HG03575 (cell line): ENCODE results near the gene ZEB1.

Experiments
- ATAC-seq: cut with Tn5 transposase; IDR thresholded peaks from one replicate; pipeline ENCODE4 v1.9.1; 2021; ENCODE audit not compliant: unreplicated experiment, insufficient number of reproducible peaks, low FRiP score; ENCODE audit errors: extremely low read depth

ZEB1 gene

DNA sequence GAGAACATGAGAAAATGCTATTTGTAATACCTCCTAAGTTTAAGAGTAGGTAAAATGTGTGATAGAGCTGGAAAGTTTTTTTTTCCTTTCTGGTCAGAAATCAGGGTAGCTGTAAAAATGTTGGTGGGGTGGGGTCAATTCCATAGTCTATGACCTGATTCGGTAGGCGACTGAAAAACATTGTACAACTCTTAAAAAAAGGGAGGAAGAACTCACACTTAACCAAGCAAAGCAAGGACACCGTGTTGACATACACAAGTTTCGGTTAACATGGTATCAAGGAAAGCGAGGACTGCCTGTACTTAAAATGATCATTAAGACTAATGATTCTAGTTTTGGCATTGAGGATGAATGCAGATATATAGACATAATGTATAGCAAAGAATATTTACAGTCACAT lies 1.8 kb upstream of the ZEB1 start:
- no peak for ATAC-seq

DNA sequence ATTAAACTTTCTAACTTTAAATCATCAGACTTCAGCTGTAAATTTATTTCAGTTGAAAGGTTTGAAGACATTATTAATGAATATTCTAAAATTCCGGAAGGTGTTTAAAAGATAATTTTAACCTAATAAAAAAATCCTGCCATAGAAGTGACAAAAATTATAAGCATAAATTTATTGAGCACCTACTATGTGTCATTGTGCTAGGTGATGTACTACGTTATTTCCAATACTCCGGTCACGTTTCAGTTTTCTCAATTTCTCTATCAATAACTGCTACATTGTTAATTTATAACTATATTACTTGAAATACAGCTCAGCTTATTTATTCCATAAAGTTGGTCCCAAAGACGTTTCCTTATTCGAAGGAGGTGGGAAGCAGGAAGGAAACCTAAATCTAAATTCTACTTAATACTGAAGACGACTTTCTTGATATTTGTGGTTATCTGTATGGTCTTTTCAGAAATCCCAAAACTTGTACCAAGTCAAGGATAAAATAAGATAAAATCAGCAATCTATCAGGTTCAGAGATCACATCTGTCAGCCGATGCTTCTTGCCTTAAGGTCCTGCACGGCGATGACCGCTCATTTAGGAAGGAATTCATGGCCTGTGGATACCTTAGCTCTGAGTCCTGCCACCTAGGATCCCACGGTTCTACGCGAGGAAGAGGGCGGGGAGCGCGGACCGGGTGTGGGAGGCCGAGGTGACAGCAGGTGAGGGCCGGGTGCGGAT lies 1.2 kb upstream of the ZEB1 start:
- ATAC-seq: no peak

DNA sequence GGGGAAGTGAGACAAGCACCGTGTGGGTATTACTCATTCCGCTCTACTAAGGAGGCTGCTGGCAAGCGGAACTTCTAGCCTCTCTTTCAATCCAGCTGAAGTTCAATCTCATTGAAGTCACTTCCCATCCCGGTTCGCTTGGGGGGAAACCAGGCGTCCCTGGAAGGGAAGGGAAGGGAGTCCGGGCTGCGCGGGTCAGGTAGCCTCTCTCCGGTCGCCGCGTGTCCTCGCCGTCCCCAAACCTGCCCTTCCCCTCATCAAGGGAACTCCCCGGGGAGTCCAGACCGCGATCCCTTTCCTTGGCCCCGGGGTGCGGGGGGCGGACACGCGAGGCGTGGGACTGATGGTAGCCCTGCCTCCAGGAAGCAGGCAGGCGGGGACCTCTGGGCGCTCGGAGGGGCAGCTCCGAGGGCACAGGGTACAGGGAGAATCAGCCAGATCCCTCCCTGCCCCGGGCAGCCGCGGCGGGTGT lies 598 bp upstream of the ZEB1 start:
- ATAC-seq: no peak

DNA sequence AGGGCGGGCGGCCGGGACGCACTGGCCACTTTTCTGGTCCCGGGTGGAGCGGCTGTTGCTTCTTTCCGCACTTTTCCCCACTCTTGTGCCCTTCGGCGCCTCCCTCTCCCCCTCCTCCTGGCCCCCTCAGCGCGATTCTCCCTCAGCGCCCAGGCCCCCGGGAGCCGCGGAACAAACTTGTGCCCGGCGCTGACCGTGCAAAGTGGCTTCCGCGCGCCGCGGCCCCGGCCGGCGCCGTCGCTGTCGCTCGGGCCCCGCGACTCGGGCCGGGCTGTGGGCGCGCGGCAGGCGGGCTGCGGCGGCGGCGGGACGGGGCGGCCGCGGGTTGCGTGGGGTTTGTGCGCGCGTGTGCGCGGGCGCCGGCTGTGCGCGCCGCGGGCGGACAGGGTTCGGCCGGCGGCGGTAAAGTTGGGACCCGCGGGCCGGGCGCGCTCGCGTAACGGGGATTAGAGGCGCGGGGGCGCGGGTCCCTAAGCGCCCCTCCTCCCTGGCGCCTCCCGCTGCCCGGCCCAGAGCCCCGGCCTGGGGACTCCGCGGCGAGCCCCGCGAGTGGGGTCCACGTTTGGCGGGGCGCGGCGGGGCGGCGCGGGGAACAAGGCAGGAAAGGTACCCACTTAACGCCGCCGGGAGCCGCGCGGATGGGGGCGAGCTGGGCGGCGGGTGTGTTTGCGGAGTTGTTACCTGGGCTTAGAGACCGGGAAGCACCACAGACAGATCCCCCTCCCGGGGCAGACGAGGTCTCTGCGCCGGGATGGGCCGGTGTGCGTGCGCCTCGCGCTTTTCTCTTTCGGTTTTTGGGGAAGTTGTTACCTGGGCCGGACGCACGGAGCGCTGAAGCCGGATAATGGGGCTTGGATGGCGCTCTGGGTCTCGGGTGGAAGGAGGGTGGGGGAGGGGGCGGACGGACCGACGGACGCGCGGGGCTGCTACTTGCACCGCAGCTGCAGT lies 860 bp downstream of the ZEB1 start:
- no peak for ATAC-seq

DNA sequence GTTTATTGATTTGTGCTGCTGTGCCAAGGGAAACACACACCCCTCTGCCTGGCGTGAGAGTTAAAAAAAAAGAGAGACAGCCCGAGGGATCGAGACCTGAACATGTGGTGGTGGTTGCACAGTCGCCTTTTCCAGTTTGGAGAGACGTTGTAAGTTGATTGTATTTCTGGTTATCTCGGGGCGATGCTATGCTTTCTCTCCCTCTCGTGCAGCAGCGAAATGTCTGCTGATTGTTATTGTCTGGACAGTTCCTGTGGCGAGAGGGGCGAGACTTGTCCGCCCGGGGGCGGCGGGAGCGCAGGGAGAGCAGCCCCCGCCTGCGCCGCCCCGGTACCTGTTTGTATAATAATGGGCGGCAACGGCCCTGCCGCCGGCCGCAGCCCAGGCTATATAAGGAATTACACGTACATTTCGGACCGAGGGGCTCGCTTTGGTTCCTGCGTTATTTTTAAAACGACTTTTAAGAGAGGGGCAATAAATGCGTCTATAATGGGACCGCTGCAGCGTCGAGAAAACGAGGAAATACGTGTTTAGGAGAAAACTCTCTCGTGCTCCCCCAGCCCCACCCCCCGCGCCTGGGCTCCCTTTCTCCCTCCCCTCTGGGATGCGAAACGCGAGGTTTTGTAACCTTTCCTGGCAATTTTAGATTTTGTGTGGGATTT lies 1.7 kb downstream of the ZEB1 start:
- no peak for ATAC-seq

DNA sequence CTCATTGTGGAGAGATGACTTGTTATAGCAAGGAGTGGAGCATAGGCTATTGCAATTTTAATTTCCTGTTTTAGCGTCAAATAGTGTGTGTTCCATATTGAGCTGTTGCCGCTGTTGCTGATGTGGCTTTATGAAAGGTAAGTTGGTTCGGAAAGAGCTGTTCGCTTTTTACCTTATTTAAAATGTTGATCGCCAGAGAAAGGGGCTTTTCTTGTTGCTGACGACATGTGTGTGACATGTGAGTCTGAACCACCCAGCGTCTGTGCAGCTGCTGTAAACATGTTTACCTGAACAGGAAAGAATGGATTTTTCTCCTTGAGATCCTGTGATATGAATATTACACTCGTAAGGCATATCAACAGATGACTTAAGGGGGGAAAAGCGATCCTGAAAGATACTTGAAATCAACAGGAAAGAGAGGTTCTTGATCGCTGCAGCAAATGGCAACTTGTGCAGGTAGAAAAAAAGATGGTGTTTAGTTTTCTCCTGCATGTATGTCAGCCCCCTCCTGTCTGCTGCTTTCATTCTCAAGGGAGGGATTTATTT lies 2.5 kb downstream of the ZEB1 start:
- no peak for ATAC-seq

DNA sequence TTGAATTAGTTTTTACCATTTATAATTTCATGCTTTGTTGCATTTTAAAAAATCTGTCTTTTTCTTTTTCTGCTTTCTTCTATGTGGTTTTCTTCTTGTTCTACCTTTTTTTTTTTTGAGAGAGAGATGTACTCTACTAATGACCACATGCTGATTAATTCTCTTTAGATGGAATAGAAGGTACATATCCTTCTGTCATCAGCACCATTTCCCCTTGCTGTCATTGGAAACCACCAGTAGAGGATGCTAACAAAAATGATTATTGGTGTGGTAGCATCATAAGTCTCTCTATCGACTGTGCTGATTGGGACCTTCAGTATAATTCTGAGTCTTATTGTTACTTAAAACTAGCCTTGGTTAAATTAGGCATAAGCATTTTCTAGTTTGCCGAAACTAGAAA lies 3.6 kb downstream of the ZEB1 start:
- ATAC-seq: no peak

DNA sequence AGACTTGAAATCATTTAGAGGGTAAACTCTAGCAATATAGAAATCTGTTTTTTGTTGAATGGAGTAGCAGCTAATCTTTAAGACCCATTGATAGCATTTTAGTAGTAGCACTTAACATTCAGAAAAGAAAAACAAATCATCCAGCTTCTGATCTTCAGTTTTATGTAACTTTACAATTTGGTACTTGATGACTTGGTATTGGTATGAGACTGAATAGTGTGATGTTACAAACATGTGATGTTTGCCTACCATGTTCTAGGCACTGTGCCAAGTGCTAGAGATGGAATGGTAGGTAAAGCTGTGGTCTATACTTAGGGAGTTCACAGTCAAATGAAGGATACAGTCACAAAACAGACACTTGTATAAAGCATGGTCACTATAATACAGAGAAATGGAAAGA lies 21.3 kb downstream of the ZEB1 start:
- no peak for ATAC-seq

DNA sequence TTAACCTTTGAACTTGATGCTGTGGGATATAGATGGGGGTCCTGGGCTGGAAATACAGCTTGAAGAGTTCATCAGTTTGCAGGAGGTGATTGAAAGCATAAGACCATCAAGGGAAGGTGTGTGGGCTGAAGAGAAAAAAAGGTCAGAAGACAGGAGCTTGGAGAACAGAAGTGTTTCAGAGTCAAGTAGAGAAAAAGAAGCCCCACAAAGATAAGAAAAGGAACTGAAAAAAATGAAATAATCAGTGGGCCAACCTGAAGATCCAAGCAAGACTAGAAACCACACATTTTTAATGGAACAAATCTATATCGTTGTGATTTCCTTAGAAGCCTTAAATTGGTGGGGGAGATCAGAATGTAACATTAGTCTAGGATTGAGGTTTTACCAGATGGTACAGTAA lies 22.5 kb downstream of the ZEB1 start:
- ATAC-seq: no peak

DNA sequence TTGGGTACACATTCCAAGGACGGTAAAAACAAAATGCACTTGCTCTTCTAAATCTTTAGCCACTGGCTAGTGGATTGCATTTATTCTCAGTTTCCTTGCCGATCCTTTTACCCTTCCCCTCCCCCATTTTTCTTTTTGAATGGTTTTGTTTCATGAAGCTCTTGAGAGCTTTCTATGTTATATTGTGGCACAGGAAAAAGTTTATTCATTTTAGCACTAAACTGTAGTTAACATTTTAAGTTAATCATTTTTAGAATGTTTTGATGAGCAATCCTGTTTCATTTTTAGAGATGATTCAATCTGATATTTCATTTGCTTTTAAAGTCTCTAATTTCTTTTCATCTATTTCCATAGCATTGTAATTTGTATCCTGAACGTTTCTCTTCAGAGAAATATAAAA lies 24.0 kb downstream of the ZEB1 start:
- no peak for ATAC-seq

DNA sequence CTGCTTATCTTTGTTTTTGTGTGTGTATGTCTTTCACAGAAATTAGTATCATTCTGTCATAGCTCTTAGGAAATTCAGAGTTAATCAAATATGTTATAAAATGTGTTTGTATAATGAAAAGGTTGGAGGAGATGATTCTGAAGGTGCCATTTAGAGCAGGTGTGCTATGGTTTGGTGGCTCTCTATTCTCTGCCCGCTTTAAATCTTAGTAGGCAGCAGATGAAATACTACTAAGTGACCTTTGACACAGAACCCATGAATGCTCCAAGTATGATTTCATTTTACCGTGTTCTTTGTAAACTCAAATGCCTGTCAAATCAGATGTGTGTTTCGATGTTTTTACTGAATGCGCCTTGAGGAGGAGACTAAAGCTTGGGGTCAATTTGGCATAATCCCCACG lies 24.5 kb downstream of the ZEB1 start:
- ATAC-seq: no peak

DNA sequence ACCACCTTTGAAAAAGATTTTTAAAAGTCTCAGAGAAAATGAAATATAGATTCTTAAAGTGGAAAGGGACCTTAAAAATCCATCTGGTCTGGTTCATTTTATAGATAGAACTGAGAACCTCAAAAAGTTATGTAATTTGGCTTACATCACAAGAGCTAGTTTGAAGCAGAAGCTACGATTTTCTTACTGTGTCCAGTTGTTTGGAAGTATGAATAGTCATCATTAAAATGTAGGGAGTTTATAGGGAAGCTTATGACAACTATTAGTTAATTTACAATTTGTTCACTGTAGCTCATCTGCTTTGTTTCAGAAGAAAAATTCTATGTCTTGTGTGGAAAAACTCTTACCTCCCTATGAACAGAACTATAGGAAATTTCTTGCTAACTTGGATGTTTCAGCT lies 26.9 kb downstream of the ZEB1 start:
- ATAC-seq: no peak

DNA sequence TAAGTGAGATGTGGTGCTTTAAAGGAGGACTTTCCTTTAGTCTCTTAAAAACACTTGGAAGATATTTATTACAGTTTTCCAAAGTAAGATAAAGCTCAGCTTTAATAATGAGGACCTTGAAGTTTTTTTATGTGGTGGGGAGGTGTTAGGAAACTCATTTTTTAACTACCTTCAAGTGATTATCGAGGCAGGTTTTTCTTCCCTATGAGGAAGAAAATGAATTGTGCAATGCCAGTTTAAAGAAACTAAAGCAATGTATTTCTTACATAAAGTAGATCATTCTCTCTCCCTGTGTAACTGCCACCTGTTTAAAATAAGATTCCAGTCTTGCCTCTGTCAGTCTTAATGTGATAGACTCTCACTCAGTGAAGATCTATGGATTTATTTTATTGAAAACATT lies 27.9 kb downstream of the ZEB1 start:
- ATAC-seq: no peak

DNA sequence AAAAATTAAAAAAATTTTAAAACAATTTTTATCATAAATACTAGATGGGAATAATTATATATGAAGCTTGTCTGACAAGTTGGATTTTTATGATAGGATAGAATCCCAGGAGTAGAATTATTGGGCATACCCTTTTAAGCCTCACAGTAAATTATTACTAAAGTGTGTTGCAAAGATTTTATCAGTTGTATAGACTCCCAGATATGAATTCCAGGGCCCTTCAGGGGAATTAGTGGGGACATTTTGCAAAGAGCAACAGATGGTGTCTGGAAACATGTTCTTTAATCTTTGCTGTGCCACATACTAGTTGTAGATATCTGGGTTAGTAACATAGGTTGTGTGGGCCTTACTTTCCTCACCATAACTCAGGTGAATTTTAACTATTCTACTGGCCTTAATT lies 28.7 kb downstream of the ZEB1 start:
- ATAC-seq: no peak

DNA sequence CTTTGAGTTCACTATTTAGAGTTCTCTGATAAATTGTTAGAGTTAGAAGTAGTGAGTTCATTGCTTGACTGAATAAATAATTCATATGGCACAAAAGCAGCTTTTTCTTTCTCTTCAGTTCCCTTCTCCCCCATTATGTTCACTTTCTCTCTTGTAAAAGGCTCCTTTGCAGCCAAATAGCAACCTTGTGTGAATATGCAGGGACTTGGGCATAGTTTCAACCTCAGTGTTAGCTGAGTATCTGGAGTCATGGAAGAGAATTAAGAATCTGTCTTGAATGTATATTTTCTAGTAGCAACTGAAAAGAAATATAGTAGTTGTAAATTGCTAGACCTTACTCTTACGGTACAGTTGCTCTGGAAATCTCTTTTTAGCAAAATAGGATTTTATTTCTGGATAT lies 31.9 kb downstream of the ZEB1 start:
- ATAC-seq: no peak

DNA sequence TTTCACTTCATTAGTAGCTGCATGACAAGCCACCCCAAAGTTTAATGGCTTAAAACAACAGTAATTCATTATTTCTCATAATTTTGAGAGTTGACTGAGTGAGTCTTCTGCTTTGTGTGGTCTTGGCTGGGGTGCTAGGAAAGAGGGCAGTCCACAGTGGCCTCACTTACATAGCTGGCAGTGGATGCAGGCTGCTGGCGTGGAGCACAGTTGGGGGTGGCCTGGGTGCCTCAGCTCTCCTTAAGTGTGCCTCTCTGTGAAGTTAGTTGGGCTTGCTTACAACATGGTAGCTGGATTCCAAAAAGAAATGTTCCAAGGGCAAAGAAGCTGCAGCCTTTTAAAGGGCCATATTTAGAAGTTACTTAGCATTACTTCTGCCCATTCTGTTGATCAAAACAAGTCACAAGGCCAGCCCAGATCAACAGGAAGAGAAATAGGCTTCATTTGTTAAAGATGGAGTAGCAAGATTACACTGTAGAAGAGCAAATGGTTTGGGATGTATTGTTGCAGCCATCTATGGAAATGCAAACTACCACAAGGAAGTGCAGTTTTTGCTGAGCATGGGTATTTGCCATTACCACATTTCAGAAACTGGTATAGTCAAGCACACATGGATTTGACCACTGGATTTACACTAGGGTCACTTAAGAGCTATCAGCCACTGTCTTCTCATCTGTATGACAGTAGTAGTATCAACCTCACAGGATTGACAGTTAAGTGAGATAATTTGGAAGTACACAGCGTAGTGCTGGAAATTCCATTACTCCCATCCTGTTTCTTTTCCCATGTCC lies 33.6 kb downstream of the ZEB1 start:
- no peak for ATAC-seq

DNA sequence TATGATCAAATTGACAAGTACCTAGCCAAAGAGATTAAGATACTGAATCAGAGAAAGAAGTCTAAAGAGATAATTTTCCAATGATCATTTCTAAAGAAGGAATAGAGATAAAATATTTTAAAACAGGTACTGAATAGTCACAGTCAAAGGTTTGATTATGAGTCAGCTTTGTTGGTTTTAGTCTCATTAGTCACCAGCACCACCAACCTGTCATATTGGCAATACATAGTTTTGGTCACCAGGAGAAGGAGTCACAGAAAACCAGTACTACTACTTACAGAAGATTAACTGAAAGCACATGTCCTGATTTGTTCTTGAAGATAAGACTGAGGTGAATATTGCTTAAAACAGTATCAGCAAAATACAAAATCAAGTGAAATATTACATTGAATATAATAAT lies 34.6 kb downstream of the ZEB1 start:
- ATAC-seq: peak; percentile 86

DNA sequence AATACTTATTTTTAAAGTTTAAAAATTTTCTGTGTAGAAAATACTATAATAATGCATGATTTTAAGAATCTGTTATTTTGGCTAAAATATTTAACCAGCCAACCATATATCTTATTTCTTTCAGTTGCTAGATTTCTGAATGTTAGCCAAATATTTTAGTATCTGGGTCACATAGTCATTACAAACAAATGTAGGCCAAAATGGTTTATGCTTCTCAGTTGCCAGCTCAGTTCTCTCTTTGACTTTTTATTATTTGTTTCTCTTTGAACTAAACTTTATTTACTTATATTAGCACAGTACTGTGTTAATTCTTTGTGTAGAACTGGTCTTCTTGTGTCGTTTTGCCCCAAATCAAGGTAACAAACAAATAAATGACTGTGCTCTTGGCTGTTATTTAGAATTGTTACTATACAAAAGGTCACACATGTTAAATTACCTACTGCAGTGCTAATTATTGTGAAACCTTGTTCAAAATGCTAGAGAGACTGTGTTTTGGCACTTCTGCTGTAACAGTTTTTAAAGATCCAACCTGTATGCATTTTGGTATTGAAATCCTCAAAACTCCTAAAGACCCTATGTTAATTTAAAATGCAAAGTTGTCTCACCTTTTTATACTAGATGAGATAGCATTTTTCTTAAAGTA lies 39.8 kb downstream of the ZEB1 start:
- ATAC-seq: no peak
